NCI-H2029 treated with DMSO at 0.1 percent for 48 hours (cell line): Measurements from ENCODE around the gene TAF8.

Source experiments
- DNase-seq: peaks from one replicate; lab custom pipeline; 2025; lab: John Stamatoyannopoulos, UW

Gene TAF8

DNA sequence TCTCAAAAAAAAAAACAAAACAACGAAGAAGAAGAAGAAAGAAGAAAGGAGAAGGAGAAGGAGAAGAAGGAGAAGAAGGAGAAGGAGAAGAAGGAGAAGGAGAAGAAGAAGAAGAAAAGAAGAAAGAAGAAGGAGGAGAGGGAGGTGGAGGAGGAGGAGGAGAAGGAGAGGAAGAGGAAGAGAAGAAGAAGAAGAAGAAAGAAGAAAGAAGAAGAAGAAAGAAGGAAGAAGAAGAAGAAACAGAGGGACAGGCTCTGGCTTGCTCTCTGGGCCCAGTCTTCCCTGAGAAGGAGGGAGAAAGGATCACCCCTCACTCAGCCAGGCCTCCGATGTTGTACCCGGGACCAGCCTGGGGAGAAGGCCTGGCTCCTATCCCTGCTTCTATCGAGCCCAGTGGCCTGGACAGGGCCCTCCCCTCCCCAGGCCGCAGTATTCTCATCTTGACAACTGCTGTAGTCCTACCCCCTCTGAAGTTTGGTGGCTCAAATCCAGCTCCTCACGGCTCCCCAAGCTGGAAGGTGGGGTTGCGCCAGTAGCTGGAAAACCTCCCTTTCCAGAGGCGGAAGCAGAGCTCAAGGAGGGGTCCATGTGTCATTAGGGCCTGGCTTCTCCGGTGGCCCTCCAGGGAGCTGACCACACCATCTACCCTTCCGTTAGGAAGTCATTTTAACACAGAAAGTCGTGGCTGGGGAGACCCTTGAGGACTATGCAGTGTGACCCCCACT is 73.2 kb downstream of the TAF8 start:
- DNase-seq = no peak

DNA sequence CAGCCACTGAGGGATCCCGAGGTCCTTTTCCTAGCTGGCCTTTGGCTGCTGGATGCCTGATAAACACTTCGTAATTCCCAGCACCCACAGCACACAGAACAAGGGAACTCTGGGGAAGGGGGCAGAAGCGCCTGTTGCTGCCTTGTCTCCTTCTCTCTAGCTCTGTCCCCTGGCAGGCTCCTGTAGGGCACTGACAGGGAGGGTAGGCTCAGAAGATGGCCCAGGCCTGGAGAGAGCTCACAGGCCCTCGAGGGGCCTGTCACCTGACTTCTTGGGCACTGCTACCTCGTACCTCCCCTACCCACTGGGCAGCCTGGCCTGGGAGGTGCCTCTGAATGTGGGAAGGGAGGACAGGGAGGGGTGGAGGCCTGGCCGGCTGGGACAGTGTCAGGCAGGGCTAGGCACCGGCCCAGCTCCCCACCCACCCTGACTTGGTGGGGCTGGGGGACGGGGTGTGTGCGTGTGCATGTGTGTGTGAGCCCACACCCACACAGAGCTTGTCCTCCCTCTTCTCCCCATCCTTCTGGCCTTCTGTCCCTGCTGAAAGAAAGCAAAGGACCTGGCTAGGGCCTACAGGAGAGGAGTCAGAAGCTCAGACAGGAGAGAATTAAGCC is 74.0 kb downstream of the TAF8 start:
- DNase-seq = no peak

DNA sequence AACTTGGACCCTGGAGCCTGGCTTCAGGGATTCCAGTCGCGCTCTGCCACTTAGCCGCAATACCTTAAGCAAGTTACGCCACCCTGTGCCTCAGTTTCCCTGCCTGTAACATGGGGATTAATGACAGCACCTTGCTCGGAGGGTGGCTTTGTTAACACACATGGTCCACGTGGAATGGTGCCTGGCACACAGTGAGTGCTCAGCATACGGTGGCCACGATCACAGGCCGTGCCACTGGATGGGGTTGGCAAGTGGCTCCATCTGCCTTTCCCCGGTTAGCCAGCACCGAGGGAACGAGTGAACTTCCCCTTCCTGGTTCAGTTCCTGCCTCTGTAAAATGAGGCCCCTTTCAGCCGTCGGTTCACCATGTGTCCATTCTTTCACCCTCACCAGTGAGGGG is 74.9 kb downstream of the TAF8 start:
- DNase-seq = no peak

DNA sequence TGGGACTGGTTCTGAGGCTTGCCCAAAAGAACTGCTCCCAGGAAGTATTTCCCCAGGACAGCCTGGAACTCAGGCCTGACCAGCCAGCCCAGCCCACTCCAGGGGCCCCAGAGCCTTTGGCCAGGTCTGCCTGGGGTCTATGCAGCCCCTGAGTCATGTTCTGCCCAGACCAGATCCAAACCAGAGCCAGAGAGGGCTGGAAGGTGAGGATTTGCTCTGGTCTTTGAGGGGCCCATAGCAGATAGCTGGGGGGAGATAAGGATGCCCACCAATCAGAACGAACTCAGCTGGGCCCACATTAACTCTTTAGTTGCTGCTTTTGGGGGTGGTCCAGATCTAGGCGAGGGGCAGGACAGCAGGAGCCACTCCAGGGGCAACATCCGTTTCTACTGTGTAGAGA is 75.3 kb downstream of the TAF8 start:
- DNase-seq = no peak

DNA sequence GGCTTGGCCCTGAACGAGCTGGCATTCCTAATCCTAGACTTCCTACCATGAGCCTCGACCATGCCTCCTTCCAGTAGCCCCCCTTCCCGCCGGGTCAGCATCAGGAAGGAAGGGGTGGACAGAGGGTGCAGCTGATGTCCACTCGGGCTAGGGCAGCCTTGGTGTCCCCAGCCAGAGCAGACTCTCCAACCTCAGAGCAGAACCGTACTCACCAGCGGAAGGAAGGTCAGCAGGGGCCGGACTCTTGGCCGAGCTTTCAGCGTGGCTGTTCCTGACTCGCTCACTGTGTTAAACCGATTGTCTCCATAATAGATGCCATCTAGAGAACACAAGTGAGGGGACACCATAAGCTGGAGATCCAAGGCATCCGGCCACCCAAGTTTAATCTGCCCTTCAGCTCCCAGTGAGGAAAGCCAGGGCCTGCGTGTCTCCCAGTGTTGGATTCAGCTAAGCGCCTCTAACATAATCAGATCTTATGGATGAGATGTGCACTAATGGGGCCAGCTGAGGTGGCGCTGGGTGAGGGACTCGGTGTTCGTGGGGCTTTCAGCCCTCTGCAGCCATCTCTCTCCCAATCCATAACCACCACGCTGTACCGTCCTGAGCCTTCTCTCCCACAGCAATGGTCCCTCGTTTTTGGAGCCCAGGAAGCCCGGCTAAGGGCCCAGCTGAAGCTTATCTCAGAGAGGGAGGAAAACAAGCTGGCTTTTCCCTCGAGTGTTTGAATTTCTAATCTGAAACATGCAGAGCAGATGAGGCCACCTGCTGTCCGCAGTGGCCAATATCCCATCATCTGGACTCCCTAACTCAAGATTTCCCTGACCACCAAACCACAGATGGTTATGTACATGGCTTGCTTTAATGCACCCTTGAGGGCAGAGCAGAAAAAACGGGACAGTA is 78.4 kb downstream of the TAF8 start:
- no peak for DNase-seq

DNA sequence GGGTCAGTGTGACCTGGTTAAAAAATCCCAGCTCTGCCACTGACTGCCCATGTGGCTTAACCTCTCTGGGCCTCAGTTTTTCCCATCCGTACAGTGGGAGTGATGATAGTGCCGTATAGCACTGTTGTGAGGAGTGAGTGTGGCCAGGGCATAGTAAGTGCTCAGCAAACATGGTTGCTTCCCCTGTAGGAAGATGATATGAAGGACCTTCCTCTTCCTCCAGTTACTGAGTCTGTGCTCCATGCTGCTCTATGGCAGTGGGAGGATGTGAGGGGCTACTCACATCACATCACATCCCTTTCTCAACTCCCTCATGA is 79.0 kb downstream of the TAF8 start:
- no peak for DNase-seq

DNA sequence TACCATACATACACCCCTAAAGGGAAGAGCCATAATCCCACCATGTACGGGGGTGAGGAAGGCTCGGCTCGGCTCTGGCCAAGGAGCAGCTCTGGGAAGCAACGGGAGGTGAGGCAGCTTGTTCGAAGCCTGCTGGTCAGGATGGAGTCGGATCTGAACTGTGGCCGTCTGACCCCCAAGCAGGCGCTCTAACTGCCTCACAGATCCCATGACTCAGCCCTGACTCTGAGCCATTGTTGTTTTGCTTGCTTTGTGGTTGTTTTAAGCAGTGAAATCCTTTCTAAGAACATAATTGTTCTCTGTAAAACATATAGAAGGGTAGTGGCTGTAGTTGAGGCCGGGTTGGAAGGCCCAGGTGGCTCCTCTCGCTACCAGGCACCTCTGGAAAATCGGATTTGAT is 81.2 kb downstream of the TAF8 start:
- DNase-seq = no peak

DNA sequence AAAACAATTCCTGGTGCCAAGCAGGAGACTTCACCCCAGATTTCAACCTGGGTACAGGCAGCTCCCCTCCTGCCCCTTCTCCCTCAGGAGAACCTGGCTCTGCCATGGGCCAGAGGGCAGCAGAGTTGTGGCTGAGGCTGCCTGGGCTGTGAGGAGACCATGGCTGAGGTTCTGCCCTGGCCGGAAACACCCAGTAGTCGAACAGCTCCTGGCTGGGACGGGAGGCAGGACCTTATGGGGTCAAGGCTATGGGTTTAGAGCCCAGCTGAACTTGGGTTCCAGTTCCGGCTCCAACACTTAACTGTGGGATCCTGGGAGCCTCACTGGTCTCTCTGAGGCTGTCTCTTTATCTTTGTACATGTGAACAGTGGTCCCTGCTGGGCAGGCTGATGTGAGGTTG is 83.6 kb downstream of the TAF8 start:
- DNase-seq = no peak

DNA sequence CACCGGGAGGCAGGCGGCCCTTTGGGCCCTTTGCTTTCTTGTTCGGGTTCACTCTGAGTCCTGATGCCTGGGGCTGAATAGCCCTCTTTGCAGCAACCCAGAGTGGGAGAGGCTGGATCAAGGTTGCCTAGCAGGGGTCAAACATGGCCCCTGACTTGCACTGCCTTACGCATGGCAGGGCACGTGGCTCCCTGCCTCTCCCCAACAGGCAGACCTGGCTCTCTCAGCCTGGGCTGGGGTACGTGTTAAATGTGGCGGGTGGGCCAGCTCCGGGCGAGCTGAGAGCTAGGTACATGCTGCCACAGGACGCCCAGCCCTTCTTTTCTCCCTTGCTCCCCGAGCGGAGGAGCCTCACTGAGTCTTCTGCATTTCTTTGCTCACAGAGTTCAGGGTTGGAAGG is 84.8 kb downstream of the TAF8 start:
- DNase-seq = no peak

DNA sequence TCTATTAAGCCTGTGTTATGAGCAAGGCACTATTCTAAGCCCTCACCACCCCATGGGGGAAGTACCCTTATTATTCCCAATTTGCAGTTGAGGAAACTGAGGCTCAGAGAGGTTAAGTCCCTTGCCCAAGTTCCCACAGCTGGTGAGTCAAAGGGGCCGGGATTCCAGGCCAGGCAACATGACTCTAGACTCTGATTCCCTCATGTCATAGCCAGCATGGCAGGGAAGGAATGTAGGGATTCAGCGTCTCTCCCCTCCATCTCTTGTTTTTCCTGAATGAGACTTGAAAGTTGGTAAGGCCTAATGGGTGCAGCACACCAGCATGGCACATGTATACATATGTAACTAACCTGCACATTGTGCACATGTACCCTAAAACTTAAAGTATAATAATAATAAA is 85.4 kb downstream of the TAF8 start:
- DNase-seq = no peak

DNA sequence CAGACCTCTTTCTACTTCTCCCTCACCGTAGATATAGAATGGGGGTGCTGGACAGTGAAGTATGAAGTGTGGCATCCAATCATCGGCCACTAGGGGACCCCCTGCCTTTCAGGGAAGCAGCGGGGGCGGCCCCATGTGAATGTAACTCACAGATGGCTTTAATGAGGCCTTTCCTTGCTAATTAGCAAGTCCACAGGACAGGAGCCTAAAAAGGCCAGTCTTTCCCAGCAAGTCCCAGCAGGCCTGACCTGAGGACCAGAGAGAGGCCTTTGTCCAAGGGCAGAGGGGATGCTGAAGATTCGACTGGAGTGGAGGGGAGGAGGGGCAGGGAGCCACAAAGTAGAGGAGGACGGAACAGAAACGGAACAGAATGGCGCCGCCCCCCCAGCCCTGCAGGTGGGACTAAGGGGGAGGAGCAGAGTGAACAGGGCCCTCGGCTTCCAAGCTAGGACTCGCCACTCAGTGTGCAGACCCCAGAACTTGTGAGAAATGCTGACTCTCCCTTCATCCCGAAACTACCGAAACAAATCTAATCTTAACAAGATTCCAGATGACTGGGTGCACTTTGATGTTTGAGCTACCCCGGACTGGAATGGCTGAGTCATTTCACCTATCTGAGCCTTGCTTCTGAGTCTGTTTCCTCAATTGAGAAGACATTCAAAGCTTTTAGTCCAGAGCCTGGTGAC is 86.3 kb downstream of the TAF8 start:
- DNase-seq = no peak
